ENCODE measurements around the gene ADAMTS2.
"Not testable (repeated sequence)": the region's sequence is repeated elsewhere in the genome, so short reads cannot be mapped to it uniquely, and the experiment has no call there.

ADAMTS2 gene

GRCh38 chr5:179294891-179295777 is 50.1 kb downstream of the ADAMTS2 start:
- no peak for DNase-seq

GRCh38 chr5:179294131-179294780 is 51.0 kb downstream of the ADAMTS2 start:
- DNase-seq, result no peak

DNA sequence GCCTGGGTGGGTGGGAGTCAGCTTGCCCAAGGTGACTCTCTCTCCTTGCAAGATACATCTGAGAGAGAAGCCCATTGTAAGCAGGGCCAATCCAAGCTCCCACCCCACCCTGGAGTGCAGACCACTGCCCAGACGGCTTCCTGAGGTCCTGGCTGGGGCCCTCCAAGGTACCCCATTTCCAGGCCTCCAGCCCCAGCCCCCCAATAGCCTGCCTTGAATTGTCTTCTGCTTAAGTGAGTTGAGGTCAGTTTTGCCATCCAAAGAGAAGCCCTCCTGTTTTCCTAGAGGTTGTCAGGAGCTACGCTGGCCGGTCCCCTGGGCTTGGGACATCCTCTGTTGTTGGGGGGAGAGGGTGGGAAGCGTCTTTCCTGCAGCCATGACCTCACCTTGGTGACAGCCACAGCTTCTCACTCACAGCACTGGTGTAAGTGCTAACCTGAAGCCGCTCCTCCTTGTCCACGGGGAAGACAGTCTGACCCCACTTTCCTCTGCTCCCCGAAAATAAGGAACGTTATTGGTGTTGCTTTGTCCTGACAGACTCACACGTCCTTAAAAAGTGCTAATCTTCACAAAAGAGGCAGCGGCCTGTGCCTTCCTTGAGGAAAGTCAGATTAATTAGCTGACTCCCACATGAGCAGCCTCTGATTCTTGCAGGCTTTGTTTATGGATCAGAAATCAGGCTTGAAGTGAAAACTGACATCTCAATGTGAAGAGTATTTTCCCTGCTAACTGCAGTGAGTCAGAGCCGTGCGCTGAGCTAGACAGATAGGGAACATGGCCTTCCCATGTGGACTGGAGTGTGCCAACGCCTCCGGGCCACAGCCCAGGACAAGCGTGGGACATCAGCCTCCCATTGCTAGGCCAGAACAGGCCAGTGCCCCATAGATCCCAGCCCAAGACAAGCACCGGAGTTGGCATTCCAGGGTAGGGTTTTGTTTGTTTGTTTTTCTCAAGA is 52.3 kb downstream of the ADAMTS2 start:
- no peak for DNase-seq

DNA sequence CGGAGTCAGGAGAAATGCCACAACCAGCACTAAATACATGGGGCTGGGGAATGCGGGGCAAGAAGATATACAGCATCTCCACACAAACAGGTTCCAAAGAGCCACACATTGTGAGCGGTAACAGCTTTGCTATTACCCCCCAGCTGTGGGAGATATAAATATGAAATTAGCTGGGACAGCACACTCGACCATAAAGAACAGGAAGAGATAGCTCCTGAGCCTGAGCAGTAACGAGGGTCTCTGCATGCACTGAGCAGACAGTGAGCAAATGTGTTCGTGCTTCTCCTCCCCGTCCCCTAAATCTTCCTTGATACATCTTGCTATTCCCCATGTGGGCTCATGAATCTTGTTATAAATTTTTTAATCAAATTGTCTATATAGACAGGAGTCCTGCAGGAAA is 53.1 kb downstream of the ADAMTS2 start:
- no peak for DNase-seq

- no peak for DNase-seq
Observed at GRCh38 chr5:179290681-179291540, 54.4 kb downstream of the ADAMTS2 start.

DNA sequence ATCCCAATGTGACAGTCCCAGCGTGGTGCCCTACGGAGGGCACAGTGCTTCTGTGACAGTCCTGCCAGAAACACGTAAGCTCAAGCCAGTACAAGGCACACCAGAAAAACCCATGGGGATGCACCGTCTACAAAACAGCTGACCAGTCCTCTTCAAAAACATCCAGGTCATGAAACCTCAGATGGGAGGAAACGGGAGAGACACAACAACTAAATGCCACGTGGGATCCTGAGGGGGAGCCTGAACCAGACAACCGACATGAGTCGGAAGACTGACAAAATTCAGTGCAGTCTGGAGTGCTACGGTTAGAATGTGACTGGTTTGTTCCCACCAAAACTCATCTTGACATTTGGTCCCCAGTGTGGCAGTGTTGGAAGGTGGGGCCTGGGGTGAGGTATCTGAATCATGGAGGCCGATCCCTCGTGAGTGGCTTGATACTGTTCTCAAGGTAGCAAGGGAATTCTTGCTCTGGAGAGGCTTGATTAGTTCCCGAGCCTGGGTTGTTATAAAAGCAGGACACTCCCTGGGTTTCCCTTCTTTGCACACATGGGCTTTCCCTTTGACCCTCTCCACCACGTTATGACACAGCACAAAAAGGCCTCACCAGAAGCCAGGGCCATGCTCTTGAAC is 55.4 kb downstream of the ADAMTS2 start:
- DNase-seq, result no peak

GRCh38 chr5:179288809-179289185 is 56.5 kb downstream of the ADAMTS2 start:
- DNase-seq, result no peak

DNA sequence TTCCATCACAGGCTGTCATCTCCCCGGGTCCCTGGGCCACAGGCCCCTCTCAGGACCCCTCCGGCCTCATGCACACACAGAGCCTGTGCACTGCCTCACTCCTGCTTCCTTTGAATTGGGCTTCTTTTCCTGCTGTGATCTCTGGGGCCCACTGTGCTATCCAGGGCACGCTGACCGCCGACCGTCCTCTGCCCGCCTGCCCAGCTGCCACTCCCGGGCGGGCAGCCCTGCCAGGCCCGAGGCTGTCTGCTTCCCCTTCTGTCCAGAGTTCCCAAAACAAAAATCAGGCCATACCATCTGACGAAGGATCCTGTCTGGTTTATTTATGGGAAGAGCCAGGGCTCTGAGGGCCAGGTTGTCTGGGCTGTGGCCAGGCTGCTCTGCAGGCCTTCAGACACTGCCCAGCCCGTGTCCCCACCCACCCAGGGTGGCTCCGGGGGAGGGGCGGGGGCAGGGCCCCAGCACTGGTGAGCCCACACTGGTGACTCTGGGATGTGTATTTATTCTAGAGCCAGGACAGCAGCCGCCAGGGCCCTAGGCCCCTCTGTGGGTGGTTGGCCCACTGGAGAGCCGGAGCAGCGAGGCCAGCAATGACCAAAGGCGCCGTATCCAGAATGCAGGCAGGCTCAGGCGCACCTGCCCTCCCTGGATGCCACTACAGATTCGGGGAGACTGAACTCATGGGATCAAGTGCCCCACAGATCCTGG is 57.0 kb downstream of the ADAMTS2 start:
- no peak for DNase-seq

DNA sequence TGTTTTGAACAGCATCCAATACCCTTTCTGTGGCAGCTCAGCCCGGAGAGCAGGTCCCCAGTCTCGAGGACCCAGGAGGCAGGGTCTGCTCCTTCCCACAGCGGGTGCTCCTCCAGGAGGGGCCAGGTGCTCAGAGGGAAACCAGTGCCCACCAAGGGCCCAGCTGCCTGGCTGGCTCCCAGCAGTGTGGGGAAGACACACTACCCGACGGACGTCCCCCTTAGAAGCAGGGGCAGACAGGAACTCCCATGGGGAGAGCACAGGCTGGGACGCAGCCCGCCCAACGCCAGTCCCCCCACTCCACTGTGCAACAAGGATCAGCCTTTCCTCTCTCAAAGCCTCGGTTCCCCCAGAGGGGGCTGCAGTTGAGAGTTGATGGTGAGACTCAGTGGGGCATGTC is 57.6 kb downstream of the ADAMTS2 start:
- no peak for DNase-seq

GRCh38 chr5:179287071-179287470 is 58.2 kb downstream of the ADAMTS2 start:
- DNase-seq, result no peak

- not testable (repeated sequence) for DNase-seq
Observed at GRCh38 chr5:179285776-179286162, 59.5 kb downstream of the ADAMTS2 start.

GRCh38 chr5:179284751-179285631 is 60.3 kb downstream of the ADAMTS2 start:
- DNase-seq, result no peak

- not testable (repeated sequence) for DNase-seq
Observed at GRCh38 chr5:179283908-179284307, 61.4 kb downstream of the ADAMTS2 start.

DNA sequence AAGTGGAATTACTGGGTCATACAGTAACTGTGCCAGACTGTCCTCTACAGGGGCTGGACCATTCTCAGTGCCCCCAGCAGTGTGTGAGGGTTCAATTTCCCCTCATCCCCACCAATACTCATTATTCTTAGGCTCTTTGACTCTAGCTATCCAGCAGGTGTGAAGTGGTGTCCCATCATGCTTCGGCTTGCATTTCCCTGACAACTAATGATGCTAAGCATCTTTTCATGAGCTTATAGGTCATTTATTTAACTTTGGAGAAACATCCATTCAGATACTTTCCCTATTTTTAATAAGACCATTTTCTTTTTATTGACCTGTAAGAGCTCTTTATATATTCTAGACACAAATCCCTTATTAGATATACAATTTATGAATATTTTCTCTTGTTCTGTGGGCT is 63.6 kb downstream of the ADAMTS2 start:
- no peak for DNase-seq

GRCh38 chr5:179280095-179280490 is 65.2 kb downstream of the ADAMTS2 start:
- DNase-seq, result no peak

DNA sequence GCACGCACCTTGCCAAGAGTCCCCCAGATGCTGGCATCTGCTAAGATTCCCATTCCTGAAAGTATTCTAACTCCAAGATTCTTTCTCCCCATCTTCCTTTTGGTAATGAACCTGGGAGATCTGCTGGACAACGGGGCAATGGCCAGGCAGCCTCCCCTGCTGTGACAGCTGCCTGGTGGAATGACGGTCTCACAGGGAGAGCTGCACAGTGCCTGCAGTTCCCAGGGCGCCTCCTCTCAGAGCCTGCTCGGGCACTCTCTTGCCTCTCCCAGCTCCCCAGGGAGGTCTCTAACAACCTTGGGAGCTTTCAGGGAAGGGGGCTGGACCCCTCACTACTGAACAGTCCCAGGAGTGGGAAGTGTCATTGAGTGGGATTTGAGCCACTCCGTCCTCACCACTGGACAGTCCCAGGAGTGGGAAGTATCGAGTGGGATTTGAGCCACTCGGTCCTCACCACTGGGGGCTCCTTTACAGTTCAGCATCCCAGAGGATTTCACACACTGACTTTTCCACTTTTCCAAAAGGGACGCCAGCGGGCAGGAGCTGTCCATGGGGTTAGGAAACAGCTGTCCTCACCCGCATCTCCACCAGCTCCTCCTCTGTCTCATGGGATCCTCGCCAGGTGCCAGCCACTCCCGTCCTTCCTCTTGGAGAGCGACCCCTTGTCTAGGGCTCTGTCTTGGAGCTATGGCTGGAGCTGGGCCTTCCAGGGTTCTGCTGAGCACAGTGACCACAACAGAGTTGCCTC is 65.7 kb downstream of the ADAMTS2 start:
- DNase-seq, result no peak

- DNase-seq, result no peak
Observed at GRCh38 chr5:179278546-179278945, 66.7 kb downstream of the ADAMTS2 start.

DNA sequence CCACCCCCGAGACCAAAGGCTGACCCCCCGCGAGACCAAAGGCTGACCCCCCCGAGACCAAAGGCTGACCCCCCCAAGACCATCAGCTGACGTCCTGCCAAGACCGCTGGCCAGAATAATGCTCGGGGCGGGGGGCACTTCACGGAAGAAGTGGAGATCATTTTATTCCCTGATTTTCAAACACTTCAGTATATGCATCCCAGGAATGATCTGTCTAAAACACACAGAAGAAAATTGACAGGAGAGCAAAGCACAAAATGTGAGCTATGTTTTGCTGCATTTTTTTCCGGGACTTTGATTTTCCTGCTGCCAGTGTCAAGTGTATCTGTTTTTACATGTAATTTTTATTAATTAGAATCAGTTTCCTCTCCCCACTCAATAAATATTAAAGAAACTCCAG is 67.1 kb downstream of the ADAMTS2 start:
- no peak for DNase-seq

DNA sequence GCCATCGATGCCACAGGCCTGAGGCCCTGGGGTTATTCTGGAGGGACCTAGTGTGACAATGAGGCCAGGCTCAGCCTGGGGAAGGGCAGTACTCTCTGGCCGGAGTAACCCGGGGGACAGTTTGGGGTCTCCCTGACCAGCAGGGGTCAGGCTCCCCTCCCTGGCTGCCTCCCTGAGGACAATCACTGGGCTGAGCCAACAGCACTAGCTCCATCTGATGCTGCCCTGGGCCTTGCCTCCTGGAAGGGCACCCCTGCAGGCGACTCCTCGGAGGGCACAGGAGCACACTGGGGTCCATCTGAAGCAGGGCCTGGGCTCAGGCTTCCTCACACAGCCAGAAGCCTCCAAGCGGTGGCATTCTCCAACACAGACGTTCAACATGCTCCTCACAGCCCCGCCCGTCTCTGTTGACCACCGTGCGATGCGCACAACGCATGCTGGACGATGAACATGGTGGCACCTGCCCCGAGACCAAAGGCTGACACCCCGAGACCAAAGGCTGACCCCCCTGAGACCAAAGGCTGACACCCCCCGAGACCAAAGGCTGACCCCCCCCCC is 68.3 kb downstream of the ADAMTS2 start:
- no peak for DNase-seq
